HepG2 (cell line): ENCODE measurements around the gene CISD3. TPM values are rescaled to one million over a fixed set of nuclear protein-coding genes. Genes with fewer than 3 reads are reported as not detected.

Experiments used
- CCDC6 ChIP-seq: sonication (generic); formaldehyde crosslinking; IDR thresholded peaks from 2 replicates; pipeline ENCODE4 v1.8.1; 2022; ENCODE audit warnings: mild to moderate bottlenecking, missing genetic modification reagents, moderate library complexity
- GATAD2A ChIP-seq: IDR thresholded peaks from 2 replicates; pipeline ENCODE4 v1.6.1; 2016
- KLF16 ChIP-seq, 2 experiments: sonication (generic) in 1 of 2; formaldehyde crosslinking in 1 of 2; IDR thresholded peaks; 2 replicates each; pipeline versions ENCODE4 v1.6.1 to v1.8.0; 2016 to 2023; ENCODE audit warnings: missing genetic modification reagents in 2 of 2, missing compliant biosample characterization in 1 of 2
- MEF2D ChIP-seq: sonication (generic); formaldehyde crosslinking; IDR thresholded peaks from 2 replicates; pipeline ENCODE4 v1.5.1; 2020; ENCODE audit warnings: mild to moderate bottlenecking, missing genetic modification reagents
- POLR2AphosphoS5 ChIP-seq: IDR thresholded peaks from 2 replicates; pipeline ENCODE4 v1.6.1; 2012; ENCODE audit warnings: low read depth, low read length
- RARA ChIP-seq: IDR thresholded peaks from 2 replicates; pipeline ENCODE4 v1.6.1; 2016; ENCODE audit warnings: missing genetic modification reagents, missing compliant biosample characterization
- REXO4 ChIP-seq: sonication (generic); formaldehyde crosslinking; IDR thresholded peaks from 2 replicates; pipeline ENCODE4 v1.8.0; 2022; ENCODE audit warnings: missing genetic modification reagents, mild to moderate bottlenecking, borderline replicate concordance
- RXRB ChIP-seq: IDR thresholded peaks from 2 replicates; pipeline ENCODE4 v1.6.1; 2016; ENCODE audit warnings: borderline replicate concordance, missing genetic modification reagents, missing compliant biosample characterization
- SATB2 ChIP-seq: sonication (generic); formaldehyde crosslinking; IDR thresholded peaks from 2 replicates; pipeline ENCODE4 v1.5.0; 2020; ENCODE audit warnings: missing genetic modification reagents
- SIX1 ChIP-seq: sonication (generic); formaldehyde crosslinking; IDR thresholded peaks from 2 replicates; pipeline ENCODE4 v1.4.0; 2020; ENCODE audit warnings: missing genetic modification reagents, borderline replicate concordance
- SIX4 ChIP-seq: sonication (generic); formaldehyde crosslinking; IDR thresholded peaks from 2 replicates; pipeline ENCODE4 v1.4.0; 2020; ENCODE audit warnings: missing genetic modification reagents
- SMYD3 ChIP-seq: sonication (generic); formaldehyde crosslinking; IDR thresholded peaks from 2 replicates; pipeline ENCODE4 v1.8.1; 2023; ENCODE audit warnings: mild to moderate bottlenecking, missing genetic modification reagents
- THAP11 ChIP-seq: IDR thresholded peaks from 2 replicates; pipeline ENCODE4 v1.6.1; 2016; ENCODE audit warnings: missing biosample characterization, missing genetic modification reagents
- ZNF772 ChIP-seq: sonication (generic); formaldehyde crosslinking; IDR thresholded peaks from 2 replicates; pipeline ENCODE4 v1.5.0; 2020; ENCODE audit warnings: mild to moderate bottlenecking, missing genetic modification reagents
- polyA plus RNA-seq, 8 experiments: library from polyadenylated mRNA; depleted of rRNA in 3 of 8; stranded (reverse) in 7 of 8; unstranded in 1 of 8; fragments of >200 nt; fragmentation: Illumina TruSeq in 4 of 8; extraction: Trizol in 4 of 8; gene quantifications; 2 replicates each; pipeline versions ENCODE4 v1.2.1 to v1.2.3, GENCODE V29; 2011 to 2016; ENCODE audit warnings: low read depth in 4 of 8, missing spikeins in 1 of 8, mixed read lengths in 1 of 8; ENCODE audit not compliant: insufficient read depth in 1 of 8
- total RNA-seq, 5 experiments: library from RNA; depleted of rRNA; stranded (reverse); fragments of >200 nt; fragmentation: Illumina TruSeq; extraction: Trizol; gene quantifications; 2 replicates each; pipeline ENCODE4 v1.2.3, GENCODE V29; 2016; ENCODE audit warnings: low read depth in 1 of 5
- TF ChIP-seq, protein P1 (sequence below): IDR thresholded peaks from 2 replicates; pipeline ENCODE4 v1.6.1; 2016; ENCODE audit warnings: mild to moderate bottlenecking
- TF ChIP-seq, protein P2 (sequence below), 2 experiments: sonication (generic) in 1 of 2; formaldehyde crosslinking in 1 of 2; IDR thresholded peaks; 2 replicates each; pipeline versions ENCODE4 v1.4.0 to v1.6.1; 2018 to 2020; ENCODE audit warnings: missing genetic modification reagents in 2 of 2, borderline replicate concordance in 1 of 2, low read depth in 1 of 2, mild to moderate bottlenecking in 1 of 2, missing biosample characterization in 1 of 2
- TF ChIP-seq, protein P3 (sequence below): sonication (generic); formaldehyde crosslinking; IDR thresholded peaks from 2 replicates; pipeline ENCODE4 v1.8.0; 2022; ENCODE audit warnings: missing genetic modification reagents, low read depth, mild to moderate bottlenecking, borderline replicate concordance
- TF ChIP-seq, protein P4 (sequence below): sonication (generic); formaldehyde crosslinking; IDR thresholded peaks from 2 replicates; pipeline ENCODE4 v1.5.1; 2020; ENCODE audit warnings: mild to moderate bottlenecking, missing genetic modification reagents, moderate library complexity
- TF ChIP-seq, protein P5 (sequence below): sonication (generic); formaldehyde crosslinking; IDR thresholded peaks from 2 replicates; pipeline ENCODE4 v1.4.0; 2020; ENCODE audit warnings: mild to moderate bottlenecking, missing genetic modification reagents, borderline replicate concordance

The CISD3 gene
- total and polyA plus RNA-seq, 2 of the 13 experiments (the other 11 are each of a cell fraction or from before 2014, with no cell fraction given) = 30.0 to 34.1 TPM

DNA sequence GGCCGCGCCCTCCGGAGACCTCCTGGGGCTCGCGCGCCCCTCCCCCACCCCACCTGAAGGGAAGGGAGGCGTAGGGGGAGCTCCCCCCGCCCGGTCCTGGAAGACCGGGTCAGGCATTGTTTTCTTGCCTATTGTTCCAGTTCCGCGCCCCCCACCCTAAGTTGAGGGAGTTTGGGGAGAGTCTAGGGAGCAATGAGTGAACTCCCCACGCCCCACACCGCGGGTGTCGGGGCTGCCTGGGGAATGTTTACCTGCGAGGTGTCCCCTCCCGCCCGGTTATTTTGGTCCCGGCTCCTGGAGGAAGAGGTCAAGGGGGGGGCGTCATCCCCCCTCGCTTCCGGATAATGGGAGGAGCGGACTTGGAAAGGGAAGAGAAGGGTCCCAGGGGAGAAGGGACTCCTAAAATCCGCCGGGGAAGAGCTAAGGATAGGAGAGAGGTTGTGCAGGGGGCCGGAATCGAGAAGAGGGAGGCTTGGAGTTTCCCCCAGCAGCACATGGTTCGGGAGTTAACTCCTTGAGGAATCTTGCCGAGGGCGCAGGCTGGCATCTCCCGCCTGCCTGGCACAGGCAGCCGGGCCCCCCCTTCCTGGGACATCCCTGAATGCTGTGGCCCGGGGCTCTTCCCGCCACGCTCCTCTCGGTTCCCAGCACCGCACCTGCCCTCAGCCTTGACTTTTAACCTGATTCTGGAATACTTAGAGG, 24.2 kb upstream of the CISD3 start (continued):
- TF ChIP-seq GATAD2A (CRISPR knock-in tag) (peak; percentile 63; the same call in 1 of the 2 replicates), ZNF772 (0 out of 2 replicates have a peak, but pooled peaks have one; percentile 34), KLF16 (CRISPR knock-in tag; IDR thresholded peaks at IDR 0.05) (peak in 1 of 2 experiments; percentile 52; a peak in 1 of 4 replicates), CCDC6 (CRISPR knock-in tag) (no peak), SMYD3 (CRISPR knock-in tag) (no peak), SIX1 (no peak), MEF2D (CRISPR knock-in tag) (0 out of 2 replicates have a peak, but pooled peaks have one; percentile 50), POLR2AphosphoS5 (peak; percentile 45), RXRB (peak; percentile 64), RARA (CRISPR knock-in tag) (peak; percentile 83), REXO4 (CRISPR knock-in tag) (no peak), SIX4 (CRISPR knock-in tag) (no peak), SATB2 (CRISPR knock-in tag) (no peak), THAP11 (CRISPR knock-in tag) (no peak; the same call in 1 of the 2 replicates)
- TF ChIP-seq, protein P1, sequence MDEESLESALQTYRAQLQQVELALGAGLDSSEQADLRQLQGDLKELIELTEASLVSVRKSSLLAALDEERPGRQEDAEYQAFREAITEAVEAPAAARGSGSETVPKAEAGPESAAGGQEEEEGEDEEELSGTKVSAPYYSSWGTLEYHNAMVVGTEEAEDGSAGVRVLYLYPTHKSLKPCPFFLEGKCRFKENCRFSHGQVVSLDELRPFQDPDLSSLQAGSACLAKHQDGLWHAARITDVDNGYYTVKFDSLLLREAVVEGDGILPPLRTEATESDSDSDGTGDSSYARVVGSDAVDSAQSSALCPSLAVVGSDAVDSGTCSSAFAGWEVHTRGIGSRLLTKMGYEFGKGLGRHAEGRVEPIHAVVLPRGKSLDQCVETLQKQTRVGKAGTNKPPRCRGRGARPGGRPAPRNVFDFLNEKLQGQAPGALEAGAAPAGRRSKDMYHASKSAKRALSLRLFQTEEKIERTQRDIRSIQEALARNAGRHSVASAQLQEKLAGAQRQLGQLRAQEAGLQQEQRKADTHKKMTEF = peak; percentile 33; the same call in 1 of the 2 replicates
- TF ChIP-seq, protein P2, sequence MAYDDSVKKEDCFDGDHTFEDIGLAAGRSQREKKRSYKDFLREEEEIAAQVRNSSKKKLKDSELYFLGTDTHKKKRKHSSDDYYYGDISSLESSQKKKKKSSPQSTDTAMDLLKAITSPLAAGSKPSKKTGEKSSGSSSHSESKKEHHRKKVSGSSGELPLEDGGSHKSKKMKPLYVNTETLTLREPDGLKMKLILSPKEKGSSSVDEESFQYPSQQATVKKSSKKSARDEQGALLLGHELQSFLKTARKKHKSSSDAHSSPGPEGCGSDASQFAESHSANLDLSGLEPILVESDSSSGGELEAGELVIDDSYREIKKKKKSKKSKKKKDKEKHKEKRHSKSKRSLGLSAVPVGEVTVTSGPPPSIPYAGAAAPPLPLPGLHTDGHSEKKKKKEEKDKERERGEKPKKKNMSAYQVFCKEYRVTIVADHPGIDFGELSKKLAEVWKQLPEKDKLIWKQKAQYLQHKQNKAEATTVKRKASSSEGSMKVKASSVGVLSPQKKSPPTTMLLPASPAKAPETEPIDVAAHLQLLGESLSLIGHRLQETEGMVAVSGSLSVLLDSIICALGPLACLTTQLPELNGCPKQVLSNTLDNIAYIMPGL (CRISPR knock-in tag; IDR thresholded peaks at IDR 0.05; ENCODE audit: borderline replicate concordance in 1 of 2, low read depth in 1 of 2) = peak; percentile 39 to 71; a peak in 3 of 4 replicates
- TF ChIP-seq, protein P3, sequence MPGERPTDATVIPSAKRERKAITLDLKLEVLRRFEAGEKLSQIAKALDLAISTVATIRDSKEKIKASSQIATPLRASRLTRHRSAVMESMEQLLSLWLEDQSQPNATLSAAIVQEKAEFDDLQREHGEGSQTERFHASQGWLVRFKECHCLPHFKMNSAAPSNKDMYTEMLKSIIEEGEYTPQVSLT (CRISPR knock-in tag) = no peak
- TF ChIP-seq, protein P4, sequence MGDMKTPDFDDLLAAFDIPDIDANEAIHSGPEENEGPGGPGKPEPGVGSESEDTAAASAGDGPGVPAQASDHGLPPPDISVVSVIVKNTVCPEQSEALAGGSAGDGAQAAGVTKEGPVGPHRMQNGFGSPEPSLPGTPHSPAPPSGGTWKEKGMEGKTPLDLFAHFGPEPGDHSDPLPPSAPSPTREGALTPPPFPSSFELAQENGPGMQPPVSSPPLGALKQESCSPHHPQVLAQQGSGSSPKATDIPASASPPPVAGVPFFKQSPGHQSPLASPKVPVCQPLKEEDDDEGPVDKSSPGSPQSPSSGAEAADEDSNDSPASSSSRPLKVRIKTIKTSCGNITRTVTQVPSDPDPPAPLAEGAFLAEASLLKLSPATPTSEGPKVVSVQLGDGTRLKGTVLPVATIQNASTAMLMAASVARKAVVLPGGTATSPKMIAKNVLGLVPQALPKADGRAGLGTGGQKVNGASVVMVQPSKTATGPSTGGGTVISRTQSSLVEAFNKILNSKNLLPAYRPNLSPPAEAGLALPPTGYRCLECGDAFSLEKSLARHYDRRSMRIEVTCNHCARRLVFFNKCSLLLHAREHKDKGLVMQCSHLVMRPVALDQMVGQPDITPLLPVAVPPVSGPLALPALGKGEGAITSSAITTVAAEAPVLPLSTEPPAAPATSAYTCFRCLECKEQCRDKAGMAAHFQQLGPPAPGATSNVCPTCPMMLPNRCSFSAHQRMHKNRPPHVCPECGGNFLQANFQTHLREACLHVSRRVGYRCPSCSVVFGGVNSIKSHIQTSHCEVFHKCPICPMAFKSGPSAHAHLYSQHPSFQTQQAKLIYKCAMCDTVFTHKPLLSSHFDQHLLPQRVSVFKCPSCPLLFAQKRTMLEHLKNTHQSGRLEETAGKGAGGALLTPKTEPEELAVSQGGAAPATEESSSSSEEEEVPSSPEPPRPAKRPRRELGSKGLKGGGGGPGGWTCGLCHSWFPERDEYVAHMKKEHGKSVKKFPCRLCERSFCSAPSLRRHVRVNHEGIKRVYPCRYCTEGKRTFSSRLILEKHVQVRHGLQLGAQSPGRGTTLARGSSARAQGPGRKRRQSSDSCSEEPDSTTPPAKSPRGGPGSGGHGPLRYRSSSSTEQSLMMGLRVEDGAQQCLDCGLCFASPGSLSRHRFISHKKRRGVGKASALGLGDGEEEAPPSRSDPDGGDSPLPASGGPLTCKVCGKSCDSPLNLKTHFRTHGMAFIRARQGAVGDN (CRISPR knock-in tag) = peak; percentile 60; the same call in 1 of the 2 replicates
- TF ChIP-seq, protein P5, sequence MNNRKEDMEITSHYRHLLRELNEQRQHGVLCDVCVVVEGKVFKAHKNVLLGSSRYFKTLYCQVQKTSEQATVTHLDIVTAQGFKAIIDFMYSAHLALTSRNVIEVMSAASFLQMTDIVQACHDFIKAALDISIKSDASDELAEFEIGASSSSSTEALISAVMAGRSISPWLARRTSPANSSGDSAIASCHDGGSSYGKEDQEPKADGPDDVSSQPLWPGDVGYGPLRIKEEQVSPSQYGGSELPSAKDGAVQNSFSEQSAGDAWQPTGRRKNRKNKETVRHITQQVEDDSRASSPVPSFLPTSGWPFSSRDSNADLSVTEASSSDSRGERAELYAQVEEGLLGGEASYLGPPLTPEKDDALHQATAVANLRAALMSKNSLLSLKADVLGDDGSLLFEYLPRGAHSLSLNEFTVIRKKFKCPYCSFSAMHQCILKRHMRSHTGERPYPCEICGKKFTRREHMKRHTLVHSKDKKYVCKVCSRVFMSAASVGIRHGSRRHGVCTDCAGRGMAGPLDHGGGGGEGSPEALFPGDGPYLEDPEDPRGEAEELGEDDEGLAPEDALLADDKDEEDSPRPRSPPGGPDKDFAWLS = 0 out of 2 replicates have a peak, but pooled peaks have one; percentile 48
